GM12865 (cell line): ENCODE results near the gene NECAB3.
"Not testable (repeated sequence)": the region's sequence is repeated elsewhere in the genome, so short reads cannot be mapped to it uniquely, and the experiment has no call there.

ENCODE experiments used
- DNase-seq: peaks from one replicate; pipeline ENCODE4 v3.0.0; 2010; ENCODE audit warnings: low read depth
- H3K4me3 ChIP-seq: 2 replicates; pipeline ENCODE4 v1.5.1; 2011; ENCODE audit warnings: mild to moderate bottlenecking, low read depth, low read length, control low read depth
- CTCF ChIP-seq: IDR thresholded peaks from 2 replicates; pipeline ENCODE4 v1.5.1; 2011; ENCODE audit warnings: low read length, control low read depth, low read depth, inconsistent platforms; ENCODE audit not compliant: insufficient read depth; ENCODE audit errors: missing control alignments

The NECAB3 gene

GRCh38 chr20:33645072-33645358, 29.2 kb downstream of the NECAB3 start:
- no peak for DNase-seq
- TF ChIP-seq CTCF: no peak
- no peak overlapping the region for H3K4me3 ChIP-seq

- no peak for TF ChIP-seq CTCF
- H3K4me3 ChIP-seq: no peak overlapping the region
- DNase-seq: no peak
These were observed 29.7 kb downstream of the NECAB3 start for GRCh38 chr20:33644313-33645071.

- TF ChIP-seq CTCF: no peak
- no peak overlapping the region for H3K4me3 ChIP-seq
- no peak for DNase-seq
These were observed 33.9 kb downstream of the NECAB3 start for GRCh38 chr20:33640287-33640686.

- TF ChIP-seq CTCF: no peak
- H3K4me3 ChIP-seq: no peak overlapping the region
- no peak for DNase-seq
These were observed 37.5 kb downstream of the NECAB3 start for GRCh38 chr20:33636776-33637175.

GRCh38 chr20:33635341-33635740, 38.9 kb downstream of the NECAB3 start:
- DNase-seq: no peak
- H3K4me3 ChIP-seq: no peak overlapping the region
- TF ChIP-seq CTCF: no peak

GRCh38 chr20:33631910-33632309, 42.3 kb downstream of the NECAB3 start:
- not testable (repeated sequence) for H3K4me3 ChIP-seq, DNase-seq

- TF ChIP-seq CTCF: no peak
- H3K4me3 ChIP-seq: no peak overlapping the region
- no peak for DNase-seq
These were observed 43.7 kb downstream of the NECAB3 start for GRCh38 chr20:33630507-33630906.
